IMR-90 (cell line): ENCODE measurements around the gene MRE11. TPM values are rescaled to one million over a fixed set of nuclear protein-coding genes. Genes with fewer than 3 reads are reported as not detected.

Source experiments
- ATAC-seq: fragments of 200-7000 bp; cut with Tn5 transposase; 2 replicates; pipeline ENCODE4 v1.9.1; 2020; ENCODE audit warnings: low read depth, mild to moderate bottlenecking, moderate library complexity
- BruUV-seq: library from RNA; stranded (reverse); fragments of 400-500 nt; replicated peaks from 2 replicates; lab custom pipeline; 2021; lab: Mats Ljungman, UMichigan
- CTCF ChIA-PET: fragments of 300-600 bp; formaldehyde crosslinking; extraction: SDS; loops from one replicate; lab custom pipeline; 2021; ENCODE audit warnings: antibody characterized with exemption; lab: Yijun Ruan, JAX
- POLR2A ChIA-PET: fragments of 300-600 bp; sonication (Branson Sonifier 250); formaldehyde crosslinking; loops from one replicate; lab custom pipeline; 2022; ENCODE audit warnings: antibody characterized with exemption; ENCODE audit not compliant: unreplicated experiment; lab: Charles Lee
- DNase-seq: peaks from one replicate; pipeline ENCODE4 v3.0.0; 2013
- H2AFZ ChIP-seq: replicated peaks from 2 replicates; pipeline ENCODE3; 2013; ENCODE audit warnings: low read length, mild to moderate bottlenecking; ENCODE audit not compliant: poor library complexity
- H2AK5ac ChIP-seq: 2 replicates; pipeline ENCODE4 v1.6.1; 2013; ENCODE audit warnings: low read depth, low read length, inconsistent platforms
- H2AK9ac ChIP-seq: replicated peaks from 2 replicates; pipeline ENCODE3; 2013; ENCODE audit warnings: mild to moderate bottlenecking, low read depth, low read length, moderate library complexity; ENCODE audit not compliant: poor library complexity
- H2BK120ac ChIP-seq: 2 replicates; pipeline ENCODE4 v1.6.1; 2013; ENCODE audit warnings: low read depth, low read length, inconsistent platforms
- H2BK15ac ChIP-seq: 3 replicates; pipeline ENCODE4 v1.6.1; 2013; ENCODE audit warnings: low read depth, low read length, inconsistent platforms
- H2BK20ac ChIP-seq: 2 replicates; pipeline ENCODE4 v1.6.1; 2013; ENCODE audit warnings: low read depth, mild to moderate bottlenecking, inconsistent platforms, low read length, moderate library complexity
- H2BK5ac ChIP-seq: 2 replicates; pipeline ENCODE4 v1.6.1; 2013; ENCODE audit warnings: mild to moderate bottlenecking, low read depth, low read length, inconsistent platforms; ENCODE audit not compliant: poor library complexity, severe bottlenecking
- H3K14ac ChIP-seq: replicated peaks from 2 replicates; pipeline ENCODE4 v1.6.1; 2013; ENCODE audit warnings: low read depth, low read length, inconsistent platforms
- H3K18ac ChIP-seq: 2 replicates; pipeline ENCODE4 v1.6.1; 2013; ENCODE audit warnings: low read depth, low read length, control low read depth
- H3K23ac ChIP-seq: 2 replicates; pipeline ENCODE4 v1.6.1; 2013; ENCODE audit warnings: low read depth, low read length, inconsistent platforms
- H3K27ac ChIP-seq: 2 replicates; pipeline ENCODE4 v1.5.1; 2013; ENCODE audit warnings: mild to moderate bottlenecking, control low read depth, low read length; ENCODE audit not compliant: insufficient read depth
- H3K27me3 ChIP-seq: 2 replicates; pipeline ENCODE4 v1.6.1; 2013; ENCODE audit warnings: low read length; ENCODE audit not compliant: control insufficient read depth, insufficient read depth
- H3K36me3 ChIP-seq: 2 replicates; pipeline ENCODE4 v1.6.1; 2013; ENCODE audit warnings: low read length, mixed read lengths; ENCODE audit not compliant: control insufficient read depth, insufficient read depth
- H3K4ac ChIP-seq: 2 replicates; pipeline ENCODE4 v1.6.1; 2013; ENCODE audit warnings: low read depth, low read length, inconsistent platforms
- H3K4me1 ChIP-seq: 2 replicates; pipeline ENCODE4 v1.6.1; 2013; ENCODE audit warnings: low read length, mixed read lengths; ENCODE audit not compliant: control insufficient read depth, insufficient read depth
- H3K4me2 ChIP-seq: 2 replicates; pipeline ENCODE4 v1.6.1; 2013; ENCODE audit warnings: low read depth, mild to moderate bottlenecking, control low read depth, low read length, moderate library complexity
- H3K4me3 ChIP-seq: 2 replicates; pipeline ENCODE4 v1.5.1; 2013; ENCODE audit warnings: low read depth, mild to moderate bottlenecking, control low read depth, low read length, moderate library complexity; ENCODE audit not compliant: insufficient read depth
- H3K56ac ChIP-seq: 2 replicates; pipeline ENCODE4 v1.6.1; 2013; ENCODE audit warnings: low read length, inconsistent platforms; ENCODE audit not compliant: insufficient read depth; ENCODE audit errors: extremely low read depth
- H3K79me1 ChIP-seq, 2 experiments: 2 replicates each; pipeline ENCODE4 v1.6.1; 2013; ENCODE audit warnings: low read length in 2 of 2, inconsistent platforms in 1 of 2, low read depth in 1 of 2
- H3K9ac ChIP-seq: 2 replicates; pipeline ENCODE4 v1.6.1; 2013; ENCODE audit warnings: low read depth, low read length, control low read depth
- H3K9me1 ChIP-seq: 2 replicates; pipeline ENCODE4 v1.6.1; 2013; ENCODE audit warnings: low read length, inconsistent platforms; ENCODE audit not compliant: insufficient read depth
- H3K9me3 ChIP-seq: 2 replicates; pipeline ENCODE4 v1.6.1; 2013; ENCODE audit warnings: low read length; ENCODE audit not compliant: control insufficient read depth, insufficient read depth
- H4K20me1 ChIP-seq: 2 replicates; pipeline ENCODE4 v1.6.1; 2013; ENCODE audit warnings: low read length, inconsistent platforms; ENCODE audit not compliant: insufficient read depth
- H4K5ac ChIP-seq: 2 replicates; pipeline ENCODE4 v1.6.1; 2013; ENCODE audit warnings: mild to moderate bottlenecking, low read depth, low read length, control low read depth
- H4K8ac ChIP-seq, 2 experiments: 2 replicates each; pipeline ENCODE4 v1.6.1; 2013; ENCODE audit warnings: low read depth in 2 of 2, low read length in 2 of 2, control low read depth in 1 of 2, inconsistent platforms in 1 of 2
- H4K91ac ChIP-seq: 2 replicates; pipeline ENCODE4 v1.6.1; 2013; ENCODE audit warnings: low read depth, low read length, inconsistent platforms; ENCODE audit not compliant: insufficient read depth
- FOS ChIP-seq: fragments of 150-350 bp; IDR thresholded peaks from 2 replicates; pipeline ENCODE4 v1.6.1; 2016; ENCODE audit warnings: low read depth, low read length
- NFE2L2 ChIP-seq: fragments of 150-350 bp; IDR thresholded peaks from 2 replicates; pipeline ENCODE4 v1.6.1; 2016; ENCODE audit warnings: low read depth, mild to moderate bottlenecking, low read length
- RAD21 ChIP-seq: IDR thresholded peaks from 2 replicates; pipeline ENCODE4 v1.6.1; 2012; ENCODE audit warnings: low read length, improper control_type of control experiment
- RCOR1 ChIP-seq: IDR thresholded peaks from 2 replicates; pipeline ENCODE4 v1.6.1; 2012; ENCODE audit warnings: mild to moderate bottlenecking, low read length, improper control_type of control experiment; ENCODE audit not compliant: insufficient replicate concordance
- WGBS, 2 experiments: methylation state at CpG; one replicate each; pipeline versions ENCODE4 v1.1.5 to v1.1.7; 2013; ENCODE audit warnings: missing lambda C conversion rate in 2 of 2; ENCODE audit not compliant: insufficient read length in 1 of 2; ENCODE audit errors: extremely low coverage in 2 of 2; 5-methylcytosine and 5-hydroxymethylcytosine counted together
- dilution Hi-C: fragments of 300-500 bp; cut with HindIII; formaldehyde crosslinking; loops from one replicate; pipeline ENCODE4 v1.14.3; 2018; ENCODE audit warnings: low sequenced_read_pairs; ENCODE audit not compliant: unreplicated experiment
- in situ Hi-C: fragments of 300-500 bp; cut with MboI; formaldehyde crosslinking; loops from 3 replicates; pipeline ENCODE4 v1.14.3; 2019; ENCODE audit warnings: low sequenced_read_pairs, inconsistent platforms, mixed read lengths
- intact Hi-C: fragments of 100-400 bp; cut with micrococcal nuclease; formaldehyde crosslinking; loops from 2 replicates; pipeline ENCODE4 v1.10.0; 2022
- polyA plus RNA-seq, 3 experiments: library from polyadenylated mRNA; depleted of rRNA; stranded (reverse); fragments of >200 nt; gene quantifications; 2 replicates each; pipeline ENCODE4 v1.2.3, GENCODE V29; 2012; ENCODE audit warnings: low replicate concordance in 1 of 3
- total RNA-seq: library from RNA; depleted of rRNA; stranded (reverse); fragments of >200 nt; gene quantifications from 2 replicates; pipeline ENCODE4 v1.2.3, GENCODE V29; 2012

MRE11 gene
- total and polyA plus RNA-seq, 2 of the 4 experiments (the other 2 are of a cell fraction), result 9.0 to 15.6 TPM

DNA sequence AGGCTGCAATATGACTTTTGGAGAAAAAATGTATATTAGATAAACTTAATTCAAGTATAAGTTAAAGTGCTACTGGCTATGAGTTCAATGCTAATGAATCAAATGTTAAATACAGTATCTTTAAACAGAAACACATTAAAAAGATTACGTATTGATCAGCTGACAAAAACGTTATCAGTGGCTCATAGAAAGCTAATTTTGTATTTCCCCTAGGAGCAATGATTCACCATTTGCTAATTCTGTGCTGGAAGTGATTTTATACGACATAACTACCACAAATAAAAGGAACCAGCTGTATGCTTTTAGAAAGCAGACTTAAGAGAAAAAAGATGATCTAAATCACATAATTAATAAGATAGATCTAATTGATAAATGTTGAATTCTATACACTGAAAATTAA lies 43.6 kb downstream of the MRE11 start:
- Histone ChIP-seq H3K23ac (no peak overlapping the region), H2BK5ac (no peak overlapping the region), H3K4me3 (no peak overlapping the region), H3K27me3 (no peaks in the 10 kb centered on the region), H3K18ac (no peak overlapping the region), H3K79me1 (no peaks in the 10 kb centered on the region), H3K56ac (no peak overlapping the region), H4K5ac (no peak overlapping the region), H2AK5ac (no peak overlapping the region), H2BK15ac (no peak overlapping the region), H3K36me3 (peaks cover 1% of the 10 kb centered on the region; the same call in 1 of the 2 replicates), H4K8ac (no peak overlapping the region), H3K9me1 (no peaks in the 10 kb centered on the region), H4K91ac (no peak overlapping the region), H2AFZ (no peak overlapping the region), H3K9ac (no peak overlapping the region), H3K14ac (no peak overlapping the region), H3K9me3 (no peaks in the 10 kb centered on the region), H4K20me1 (no peaks in the 10 kb centered on the region), H3K4me1 (peaks cover 2% of the 10 kb centered on the region; the same call in 1 of the 2 replicates), H3K27ac (no peak overlapping the region), H3K4me2 (no peak overlapping the region), H2BK120ac (no peak overlapping the region), H3K4ac (no peak overlapping the region), H2AK9ac (no peak overlapping the region), H2BK20ac (no peak overlapping the region)
- no TSS peak for BruUV-seq
- ChIA-PET CTCF (interaction anchor here (1.1 to 1.4 kb wide), 2 partner anchors 20 to 555 kb away, joined by 3 to 4 read pairs; no protein-coding TSS in a partner anchor), POLR2A (interaction anchor here (0.8 kb wide), 1 partner anchor 321 kb away, joined by 3 read pairs; the partner anchor contains the start of gene PANX1)
- intact Hi-C loops (no loop called here), in situ Hi-C loops (no loop called here), dilution Hi-C loops (no loop called here)
- ATAC-seq (no peak; the same call in 1 of the 2 replicates), DNase-seq (peak; percentile 36)
- no CpG with 5 or more reads among the region's 3 CpGs for WGBS, 2 experiments
- TF ChIP-seq RAD21 (no peak), NFE2L2 (no peak), FOS (no peak), RCOR1 (no peak)
